GM21619 (cell line): ENCODE results near the gene SOAT2.

Source experiments
- ATAC-seq: cut with Tn5 transposase; IDR thresholded peaks from one replicate; pipeline ENCODE4 v1.9.1; 2021; ENCODE audit not compliant: unreplicated experiment

Gene SOAT2, protein sequence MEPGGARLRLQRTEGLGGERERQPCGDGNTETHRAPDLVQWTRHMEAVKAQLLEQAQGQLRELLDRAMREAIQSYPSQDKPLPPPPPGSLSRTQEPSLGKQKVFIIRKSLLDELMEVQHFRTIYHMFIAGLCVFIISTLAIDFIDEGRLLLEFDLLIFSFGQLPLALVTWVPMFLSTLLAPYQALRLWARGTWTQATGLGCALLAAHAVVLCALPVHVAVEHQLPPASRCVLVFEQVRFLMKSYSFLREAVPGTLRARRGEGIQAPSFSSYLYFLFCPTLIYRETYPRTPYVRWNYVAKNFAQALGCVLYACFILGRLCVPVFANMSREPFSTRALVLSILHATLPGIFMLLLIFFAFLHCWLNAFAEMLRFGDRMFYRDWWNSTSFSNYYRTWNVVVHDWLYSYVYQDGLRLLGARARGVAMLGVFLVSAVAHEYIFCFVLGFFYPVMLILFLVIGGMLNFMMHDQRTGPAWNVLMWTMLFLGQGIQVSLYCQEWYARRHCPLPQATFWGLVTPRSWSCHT

DNA sequence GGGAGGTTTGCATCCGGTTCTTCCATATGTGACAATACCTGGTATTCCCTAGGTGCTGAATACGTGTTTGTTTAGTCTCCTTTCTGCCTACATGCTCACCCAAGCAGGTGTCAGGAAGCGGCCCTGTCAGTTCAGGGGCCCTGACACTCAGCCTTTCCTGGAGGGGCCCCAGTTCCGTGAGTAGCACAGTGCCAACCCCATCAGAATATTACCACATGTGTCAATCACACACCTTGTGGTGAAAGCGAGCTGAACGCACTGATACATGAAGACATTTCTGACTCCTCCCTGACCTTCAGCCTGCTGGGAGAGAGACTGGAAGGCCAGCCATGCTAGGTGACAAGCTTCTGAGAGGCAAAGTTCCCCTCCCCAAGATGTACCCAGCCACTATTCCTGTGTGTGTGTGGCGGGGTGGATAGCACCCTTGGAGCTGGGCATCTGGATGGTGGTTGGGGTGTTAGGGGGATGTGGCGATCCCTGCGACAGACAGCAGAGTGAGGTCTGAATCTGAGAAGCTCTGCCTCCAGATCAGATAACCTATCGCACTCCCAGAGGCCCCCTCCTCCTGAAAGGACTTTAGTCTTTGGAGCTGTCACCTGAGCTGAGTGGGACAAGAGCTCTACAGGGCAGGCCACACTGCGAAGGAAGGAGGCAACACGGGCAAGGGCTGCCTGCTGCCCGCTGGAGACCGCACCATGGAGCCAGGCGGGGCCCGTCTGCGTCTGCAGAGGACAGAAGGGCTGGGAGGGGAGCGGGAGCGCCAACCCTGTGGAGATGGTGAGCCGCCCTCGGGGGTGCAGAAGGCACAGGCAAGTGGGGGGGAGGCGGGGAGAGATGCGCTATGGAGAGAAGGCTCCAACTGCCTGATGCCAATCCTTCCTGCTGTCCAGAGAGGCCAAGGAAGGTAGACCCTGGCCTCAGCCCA lies at the start of gene SOAT2:
SOAT2 (plus strand) TSS at position 604 of the 925 bp plus-strand sequence; CDS start at position 696, 92 bp downstream.
- peak; percentile 54 for ATAC-seq

DNA sequence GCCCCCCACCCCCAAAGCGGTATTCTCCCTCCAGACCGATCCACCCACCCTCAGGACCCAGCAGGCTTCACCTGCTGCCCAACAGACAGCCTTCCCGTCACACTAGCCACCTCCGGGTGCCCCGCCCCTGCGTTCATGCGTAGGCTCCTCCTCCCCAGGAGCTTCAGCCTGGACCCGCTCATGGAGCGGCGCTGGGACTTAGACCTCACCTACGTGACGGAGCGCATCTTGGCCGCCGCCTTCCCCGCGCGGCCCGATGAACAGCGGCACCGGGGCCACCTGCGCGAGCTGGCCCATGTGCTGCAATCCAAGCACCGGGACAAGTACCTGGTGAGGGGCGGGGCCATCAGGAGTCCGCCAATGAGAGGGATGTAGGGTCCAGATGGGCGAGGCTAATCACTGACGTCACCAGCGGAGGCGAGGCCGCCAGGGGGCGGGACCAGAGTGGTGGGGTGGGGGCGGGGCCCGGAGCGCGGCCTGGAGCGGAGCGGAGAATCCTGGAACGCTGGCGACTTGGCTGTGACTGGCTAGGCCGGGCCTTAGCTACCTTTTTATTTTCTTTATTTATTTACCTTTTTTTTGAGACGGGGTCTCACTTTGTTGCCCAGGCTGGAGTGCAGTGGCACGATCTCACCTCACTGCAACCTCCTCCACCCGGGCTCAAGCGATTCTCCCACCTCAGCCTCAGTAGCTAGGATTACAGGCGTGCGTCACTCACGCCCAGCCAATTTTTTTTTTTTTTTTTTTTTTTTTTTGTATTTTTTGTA lies 49.0 kb upstream of the SOAT2 start:
- ATAC-seq: peak; percentile 89

DNA sequence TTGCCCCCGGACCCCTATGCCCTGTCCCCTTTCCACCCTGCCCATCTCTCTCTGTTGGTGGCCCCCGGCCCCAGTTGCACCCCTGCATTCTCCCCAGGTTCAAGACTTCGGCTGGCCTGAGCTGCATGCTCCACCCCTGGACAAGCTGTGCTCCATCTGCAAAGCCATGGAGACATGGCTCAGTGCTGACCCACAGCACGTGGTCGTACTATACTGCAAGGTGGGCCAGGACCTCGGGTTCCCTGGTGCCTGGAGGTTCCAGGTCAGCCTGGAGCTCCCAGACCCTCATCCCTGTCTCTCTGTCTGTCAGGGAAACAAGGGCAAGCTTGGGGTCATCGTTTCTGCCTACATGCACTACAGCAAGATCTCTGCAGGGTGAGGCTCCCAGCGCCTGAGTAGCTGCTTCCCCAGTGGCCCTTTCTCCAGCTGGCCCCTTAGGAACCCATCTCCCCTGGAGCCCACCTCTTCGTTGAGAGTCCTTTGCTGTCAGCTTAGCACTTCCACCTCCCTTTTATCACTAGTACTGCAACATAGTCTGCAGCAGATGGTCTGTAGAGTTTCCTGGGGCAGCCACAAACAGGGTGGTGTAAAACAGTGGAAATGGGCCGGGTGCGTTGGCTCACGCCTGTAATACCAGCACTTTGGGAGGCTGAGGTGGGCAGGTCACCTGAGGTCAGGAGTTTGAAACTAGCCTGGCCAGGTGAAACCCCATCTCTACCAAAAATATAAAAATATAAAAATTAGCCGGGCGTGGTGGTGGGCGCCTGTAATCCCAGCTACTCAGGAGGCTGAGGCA lies 47.6 kb upstream of the SOAT2 start:
- ATAC-seq: no peak

DNA sequence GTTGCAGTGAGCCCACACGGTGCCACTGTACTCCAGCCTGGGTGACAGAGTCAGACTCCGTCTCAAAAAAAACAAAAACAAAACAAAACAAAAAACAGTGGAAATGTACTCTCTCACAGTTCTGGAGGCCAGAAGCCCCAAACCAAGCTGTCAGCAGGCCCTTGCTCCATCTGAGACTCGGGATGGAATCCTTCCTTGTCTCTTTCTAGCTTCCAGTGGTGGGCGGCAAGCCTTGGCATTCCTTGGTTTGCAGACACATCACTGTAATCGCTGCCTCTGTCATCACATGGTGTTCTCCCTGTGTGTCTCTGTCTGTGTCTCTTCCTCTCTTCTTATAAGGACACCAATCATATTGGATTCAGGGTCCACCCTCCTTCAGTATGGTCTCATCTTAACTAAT lies 47.0 kb upstream of the SOAT2 start:
- ATAC-seq: no peak

DNA sequence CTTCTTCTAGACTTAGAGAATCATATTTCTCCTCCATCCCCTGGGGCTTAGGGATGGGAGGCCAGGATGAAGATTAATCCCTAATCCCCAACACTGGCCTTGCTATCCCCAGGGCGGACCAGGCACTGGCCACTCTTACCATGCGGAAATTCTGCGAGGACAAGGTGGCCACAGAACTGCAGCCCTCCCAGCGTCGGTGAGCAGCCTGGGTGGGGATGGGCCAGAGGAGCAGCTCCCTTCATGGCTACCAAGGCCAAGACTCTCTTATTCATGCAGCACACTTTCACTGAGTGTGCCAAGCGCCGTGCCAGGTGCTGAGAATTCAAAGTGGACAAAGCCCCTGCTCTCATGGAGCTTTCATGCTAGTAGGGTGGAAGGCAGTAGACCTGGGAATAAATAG lies 46.4 kb upstream of the SOAT2 start:
- no peak for ATAC-seq

DNA sequence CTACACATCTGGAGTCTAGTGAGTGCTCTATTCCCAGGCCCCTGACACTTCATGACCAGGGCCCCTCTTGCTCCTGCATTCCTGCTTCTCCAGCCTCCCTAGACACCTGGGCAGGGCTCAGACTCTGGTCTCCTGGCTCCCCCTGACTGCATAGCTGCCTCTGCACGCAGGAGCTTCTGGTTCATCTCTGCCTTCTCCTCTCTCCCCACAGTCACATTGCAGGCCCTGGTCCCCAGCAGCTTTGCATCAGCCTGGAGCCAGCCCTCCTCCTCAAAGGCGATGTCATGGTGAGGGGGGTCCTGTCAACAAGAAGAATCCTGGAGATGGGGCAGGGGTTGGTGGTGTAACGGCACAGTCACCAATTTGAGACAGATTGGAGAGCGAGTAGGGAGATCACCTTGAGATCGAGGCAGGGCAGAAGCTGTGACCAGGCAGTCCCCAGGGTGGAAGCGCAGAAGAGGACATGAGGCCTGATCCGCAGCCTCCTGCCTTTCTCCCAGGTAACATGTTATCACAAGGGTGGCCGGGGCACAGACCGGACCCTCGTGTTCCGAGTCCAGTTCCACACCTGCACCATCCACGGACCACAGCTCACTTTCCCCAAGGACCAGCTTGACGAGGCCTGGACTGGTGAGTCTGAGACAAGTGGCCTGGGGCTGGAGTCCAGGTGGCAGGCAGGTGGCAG lies 45.3 kb upstream of the SOAT2 start:
- ATAC-seq: no peak

DNA sequence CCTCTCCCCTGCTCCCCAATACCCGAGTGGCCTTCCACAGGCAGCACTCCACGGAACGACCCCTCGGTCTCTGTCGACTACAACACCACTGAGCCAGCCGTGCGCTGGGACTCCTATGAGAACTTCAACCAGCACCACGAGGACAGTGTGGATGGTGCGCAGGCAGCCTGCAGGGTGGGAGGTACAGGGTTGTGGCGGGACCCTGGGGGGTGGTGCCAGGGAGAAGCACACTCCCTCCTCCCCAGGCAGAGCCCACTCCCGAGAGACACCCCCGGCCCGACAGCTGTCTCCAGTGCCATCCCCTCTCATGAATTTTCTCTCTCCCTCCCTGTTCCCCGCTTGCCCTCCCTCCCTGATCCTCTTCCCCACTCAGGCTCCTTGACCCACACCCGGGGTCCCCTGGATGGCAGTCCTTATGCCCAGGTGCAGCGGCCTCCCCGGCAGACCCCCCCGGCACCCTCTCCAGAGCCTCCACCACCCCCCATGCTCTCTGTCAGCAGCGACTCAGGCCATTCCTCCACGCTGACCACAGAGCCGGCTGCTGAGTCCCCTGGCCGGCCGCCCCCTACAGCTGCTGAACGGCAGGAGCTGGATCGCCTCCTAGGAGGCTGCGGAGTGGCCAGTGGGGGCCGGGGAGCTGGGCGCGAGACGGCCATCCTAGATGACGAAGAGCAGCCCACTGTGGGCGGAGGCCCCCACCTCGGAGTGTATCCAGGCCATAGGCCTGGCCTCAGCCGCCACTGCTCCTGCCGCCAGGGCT lies 44.4 kb upstream of the SOAT2 start:
- ATAC-seq: no peak

DNA sequence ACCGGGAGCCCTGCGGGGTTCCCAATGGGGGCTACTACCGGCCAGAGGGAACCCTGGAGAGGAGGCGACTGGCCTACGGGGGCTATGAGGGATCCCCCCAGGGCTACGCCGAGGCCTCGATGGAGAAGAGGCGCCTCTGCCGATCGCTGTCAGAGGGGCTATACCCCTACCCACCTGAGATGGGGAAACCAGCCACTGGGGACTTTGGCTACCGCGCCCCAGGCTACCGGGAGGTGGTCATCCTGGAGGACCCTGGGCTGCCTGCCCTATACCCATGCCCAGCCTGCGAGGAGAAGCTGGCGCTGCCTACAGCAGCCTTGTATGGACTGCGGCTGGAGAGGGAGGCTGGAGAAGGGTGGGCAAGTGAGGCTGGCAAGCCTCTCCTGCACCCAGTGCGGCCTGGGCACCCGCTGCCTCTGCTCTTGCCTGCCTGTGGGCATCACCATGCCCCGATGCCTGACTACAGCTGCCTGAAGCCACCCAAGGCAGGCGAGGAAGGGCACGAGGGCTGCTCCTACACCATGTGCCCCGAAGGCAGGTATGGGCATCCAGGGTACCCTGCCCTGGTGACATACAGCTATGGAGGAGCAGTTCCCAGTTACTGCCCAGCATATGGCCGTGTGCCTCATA lies 43.7 kb upstream of the SOAT2 start:
- ATAC-seq: no peak

DNA sequence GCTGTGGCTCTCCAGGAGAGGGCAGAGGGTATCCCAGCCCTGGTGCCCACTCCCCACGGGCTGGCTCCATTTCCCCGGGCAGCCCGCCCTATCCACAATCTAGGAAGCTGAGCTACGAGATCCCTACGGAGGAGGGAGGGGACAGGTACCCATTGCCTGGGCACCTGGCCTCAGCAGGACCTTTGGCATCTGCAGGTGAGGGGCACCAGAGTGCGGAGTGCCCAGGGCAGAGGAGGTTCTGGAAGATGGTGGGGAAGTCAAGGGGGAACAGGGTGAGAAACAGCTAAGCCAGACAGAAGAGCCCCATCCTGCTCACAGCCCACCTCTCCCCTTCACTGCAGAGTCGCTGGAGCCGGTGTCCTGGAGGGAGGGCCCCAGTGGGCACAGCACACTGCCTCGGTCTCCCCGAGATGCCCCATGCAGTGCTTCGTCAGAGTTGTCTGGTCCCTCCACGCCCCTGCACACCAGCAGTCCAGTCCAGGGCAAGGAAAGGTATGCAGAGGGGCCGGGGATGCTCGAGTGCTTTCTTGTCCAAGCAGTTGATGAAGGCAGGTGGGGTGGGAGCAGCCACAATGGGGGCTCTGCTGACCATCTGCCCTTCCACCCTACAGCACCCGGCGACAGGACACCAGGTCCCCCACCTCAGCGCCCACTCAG lies 43.1 kb upstream of the SOAT2 start:
- no peak for ATAC-seq

DNA sequence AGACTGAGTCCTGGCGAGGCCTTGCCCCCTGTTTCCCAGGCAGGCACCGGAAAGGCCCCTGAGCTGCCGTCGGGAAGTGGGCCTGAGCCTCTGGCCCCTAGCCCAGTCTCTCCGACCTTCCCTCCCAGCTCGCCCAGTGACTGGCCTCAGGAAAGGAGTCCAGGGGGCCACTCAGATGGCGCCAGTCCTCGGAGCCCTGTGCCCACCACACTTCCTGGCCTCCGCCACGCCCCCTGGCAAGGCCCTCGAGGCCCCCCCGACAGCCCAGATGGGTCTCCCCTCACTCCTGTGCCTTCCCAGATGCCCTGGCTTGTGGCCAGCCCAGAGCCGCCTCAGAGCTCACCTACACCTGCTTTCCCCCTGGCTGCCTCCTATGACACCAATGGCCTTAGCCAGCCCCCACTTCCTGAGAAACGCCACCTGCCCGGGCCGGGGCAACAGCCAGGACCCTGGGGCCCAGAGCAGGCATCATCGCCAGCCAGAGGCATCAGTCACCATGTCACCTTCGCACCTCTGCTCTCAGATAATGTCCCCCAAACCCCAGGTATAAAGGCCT lies 42.5 kb upstream of the SOAT2 start:
- ATAC-seq: no peak

DNA sequence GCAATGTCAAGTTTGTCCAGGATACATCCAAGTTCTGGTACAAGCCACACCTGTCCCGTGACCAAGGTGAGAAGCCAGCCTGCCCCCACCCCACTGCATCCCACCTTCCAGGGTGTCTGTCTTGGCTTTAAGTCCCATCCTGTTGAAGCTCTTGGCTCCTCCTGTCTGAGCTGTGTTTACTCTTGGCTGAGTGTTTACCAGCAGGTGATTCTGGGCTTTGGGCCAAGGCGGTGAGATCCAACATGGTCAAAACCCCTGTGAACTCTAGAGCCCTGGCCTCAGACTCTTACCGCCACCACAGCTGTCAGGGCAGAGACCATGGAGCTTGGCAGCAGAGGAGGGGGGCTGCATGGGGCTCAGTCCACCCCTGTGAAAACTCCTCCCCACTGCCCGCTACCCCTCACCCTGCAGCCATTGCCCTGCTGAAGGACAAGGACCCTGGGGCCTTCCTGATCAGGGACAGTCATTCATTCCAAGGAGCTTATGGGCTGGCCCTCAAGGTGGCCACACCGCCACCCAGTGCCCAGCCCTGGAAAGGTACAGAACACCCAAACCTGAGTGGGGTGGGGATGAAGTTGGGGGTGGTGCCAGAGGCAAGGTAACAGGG lies 41.8 kb upstream of the SOAT2 start:
- ATAC-seq: no peak

DNA sequence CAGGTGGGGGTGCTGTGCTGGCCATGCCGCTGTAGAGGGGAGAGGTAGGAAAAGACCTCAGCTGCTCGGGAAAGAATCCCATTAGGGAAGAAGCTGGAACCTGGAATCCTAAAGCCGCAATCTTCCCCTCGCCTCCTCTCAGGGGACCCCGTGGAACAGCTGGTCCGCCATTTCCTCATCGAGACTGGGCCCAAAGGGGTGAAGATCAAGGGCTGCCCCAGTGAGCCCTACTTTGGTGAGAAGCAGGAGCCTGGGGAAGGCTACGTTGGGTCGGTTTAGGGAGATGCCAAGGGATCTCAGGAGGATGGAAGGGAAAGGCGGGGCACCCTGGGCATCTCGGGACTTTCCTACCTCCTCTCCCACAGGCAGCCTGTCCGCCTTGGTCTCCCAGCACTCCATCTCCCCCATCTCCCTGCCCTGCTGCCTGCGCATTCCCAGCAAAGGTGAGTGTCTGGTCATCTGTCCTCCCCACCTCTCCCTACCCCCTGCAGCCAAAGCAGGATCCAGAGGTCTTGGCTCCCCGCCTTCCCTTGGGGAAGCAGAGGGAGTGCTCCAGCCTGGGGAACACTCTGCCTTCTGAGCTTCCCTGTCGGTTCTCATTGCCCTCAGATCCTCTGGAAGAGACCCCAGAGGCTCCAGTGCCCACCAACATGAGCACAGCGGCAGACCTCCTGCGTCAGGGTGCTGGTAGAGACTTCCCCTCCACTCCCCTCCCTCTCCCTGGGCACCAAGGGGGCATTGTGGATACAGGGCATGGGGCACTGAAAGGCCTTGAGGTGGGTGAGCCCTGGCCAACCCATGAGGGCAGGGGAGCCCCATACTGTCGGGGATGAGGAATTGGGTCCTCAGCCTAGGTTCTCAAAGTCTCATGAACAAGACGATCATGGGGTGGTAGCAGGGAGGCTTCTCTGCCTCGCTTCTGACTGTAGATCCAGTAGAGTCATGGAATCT lies 41.0 kb upstream of the SOAT2 start:
- ATAC-seq: no peak

DNA sequence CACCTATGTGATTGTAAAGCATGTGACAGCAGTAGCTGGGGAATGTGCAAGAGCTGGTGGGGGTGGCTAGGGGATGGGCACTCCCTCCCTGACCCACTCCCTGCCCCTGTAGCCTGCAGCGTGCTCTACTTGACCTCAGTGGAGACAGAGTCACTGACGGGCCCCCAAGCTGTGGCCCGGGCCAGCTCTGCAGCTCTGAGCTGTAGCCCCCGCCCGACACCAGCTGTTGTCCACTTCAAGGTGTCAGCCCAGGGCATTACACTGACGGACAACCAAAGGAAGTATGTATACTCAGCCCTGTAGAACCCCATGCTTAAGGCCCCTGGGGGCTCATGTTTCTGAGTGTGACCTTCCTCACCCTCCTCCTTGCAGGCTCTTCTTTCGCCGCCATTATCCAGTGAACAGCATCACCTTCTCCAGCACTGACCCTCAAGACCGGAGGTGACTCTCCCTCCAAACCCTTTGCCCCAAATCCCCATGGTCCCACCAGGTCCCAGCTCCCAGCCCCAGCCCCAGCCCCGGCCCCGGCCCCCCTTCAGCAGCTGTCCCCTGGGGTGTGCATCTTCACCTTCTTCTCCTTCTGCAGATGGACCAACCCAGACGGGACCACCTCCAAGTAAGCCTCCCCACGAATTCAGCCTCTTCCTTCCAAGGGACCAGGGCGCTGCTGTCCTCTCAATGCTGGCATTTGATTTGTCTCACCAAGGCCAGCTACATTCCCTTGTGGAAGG lies 40.1 kb upstream of the SOAT2 start:
- no peak for ATAC-seq

DNA sequence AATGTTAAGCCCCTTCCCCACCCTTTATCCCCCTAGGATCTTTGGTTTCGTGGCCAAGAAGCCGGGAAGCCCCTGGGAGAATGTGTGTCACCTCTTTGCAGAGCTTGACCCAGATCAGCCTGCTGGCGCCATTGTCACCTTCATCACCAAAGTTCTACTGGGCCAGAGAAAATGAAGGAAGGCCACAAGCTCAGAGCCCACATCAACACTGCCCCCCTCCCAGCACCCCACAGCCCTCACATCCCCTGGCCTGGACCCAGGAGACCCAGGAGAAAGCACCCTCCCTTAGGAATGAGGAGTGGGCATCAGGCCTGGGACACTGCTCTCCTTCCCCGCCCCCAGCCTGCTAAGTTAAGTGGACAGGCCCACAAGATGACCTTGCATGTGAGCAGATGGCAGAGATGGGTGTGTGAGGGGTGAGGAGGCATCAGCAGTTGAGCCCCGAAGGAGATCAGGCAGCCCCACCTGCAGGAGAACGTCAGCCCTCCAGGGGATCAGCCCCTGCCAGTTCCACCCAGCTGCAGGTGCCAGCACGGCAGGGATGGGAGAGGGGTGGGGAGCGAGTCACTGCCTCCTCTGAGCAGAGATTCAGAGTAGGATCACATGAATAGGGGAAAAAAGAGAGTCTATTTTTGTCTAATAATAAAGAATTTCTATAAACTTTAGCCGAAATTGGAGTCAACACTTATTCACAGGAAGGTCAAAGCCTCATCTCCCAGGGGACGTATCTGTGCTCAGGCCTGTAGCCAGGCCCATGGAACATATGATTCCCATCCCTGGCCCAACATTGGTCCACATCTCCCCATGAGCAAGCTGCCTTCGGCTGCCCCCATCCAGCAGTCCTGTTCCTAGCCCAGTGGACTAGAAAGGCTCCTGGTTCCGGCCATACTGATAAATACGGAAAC lies 39.3 kb upstream of the SOAT2 start:
- no peak for ATAC-seq
